Heart left ventricle (tissue), 11 donors: Measurements from ENCODE around the gene MEX3B. TPM values are rescaled to one million over a fixed set of nuclear protein-coding genes. Genes with fewer than 3 reads are reported as not detected.

ENCODE experiments used
- polyA plus RNA-seq, 2 donors: library from polyadenylated mRNA; stranded (reverse); fragments of 200-250 nt; gene quantifications; one replicate each; pipeline ENCODE4 v1.2.3, GENCODE V29; 2013
- total RNA-seq, 9 donors: library from RNA; depleted of rRNA in 2 of 9; stranded (reverse); fragments of >200 nt in 2 of 9; fragmentation: NEBNext Ultra II Directional in 3 of 9; extraction: Animal tissue kit (Norgen Biotek cat#: 25700) in 3 of 9; gene quantifications; one replicate each; pipeline versions ENCODE4 v1.1.0 to v1.2.4, GENCODE V29; 2016 to 2023
- donor health status: ischemic (EF 13 %, LVEDD 7.1; RV severe dilation, severe dysfunction).
- donor health status: healthy with polysubstance abuse.
- donor health status: DM: no; HTN: yes; CAD: no.
- donor health status: DM: no; HTN: no; CAD: no.
- donor health status: ischemic (EF 25% LVEDD 5.7; RV mildly dilated, moderate dysfunction).
- donor health status: healthy.
- donor health status: DM: yes; HTN: yes; CAD: no.
- donor health status: PGD.
- donor health status: nonischemic (EF 23%, LVEDD 6.1; RV moderate dilation, normal function).

MEX3B gene
- total and polyA plus RNA-seq, 11 donors, result 1.3 to 5.3 (median 3.0) TPM

Other genes starting within 250 kb of the MEX3B start
- 10 to 100 TPM; 11.3 to 19.2 (median 16.1) TPM for gene EFL1, start 216.7 kb upstream of the MEX3B start, total RNA-seq
- 10 to 100 TPM in 1 of 2 donors, 1 to 10 TPM in 1; 3.5 to 15.0 TPM for gene EFL1, start 216.7 kb upstream of the MEX3B start, polyA plus RNA-seq
- gene SAXO2, start 216.8 kb upstream of the MEX3B start, total RNA-seq, result 1 to 10 TPM in 8 of 9 donors, not detected in 1; 1.0 to 3.6 (median 2.7) TPM
- gene SAXO2, start 216.8 kb upstream of the MEX3B start, polyA plus RNA-seq, result 1 to 10 TPM in 1 of 2 donors, under 1 TPM in 1; 0.32 to 1.6 TPM